DLD1 (cell line): Measurements from ENCODE around the gene LRRC8A.
"Not testable (repeated sequence)": the region's sequence is repeated elsewhere in the genome, so short reads cannot be mapped to it uniquely, and the experiment has no call there.

ENCODE experiments used
- in situ Hi-C: cut with HindIII; loops from 2 replicates; pipeline ENCODE4 v1.10.0; 2017; ENCODE audit warnings: low sequenced_read_pairs

LRRC8A gene

DNA sequence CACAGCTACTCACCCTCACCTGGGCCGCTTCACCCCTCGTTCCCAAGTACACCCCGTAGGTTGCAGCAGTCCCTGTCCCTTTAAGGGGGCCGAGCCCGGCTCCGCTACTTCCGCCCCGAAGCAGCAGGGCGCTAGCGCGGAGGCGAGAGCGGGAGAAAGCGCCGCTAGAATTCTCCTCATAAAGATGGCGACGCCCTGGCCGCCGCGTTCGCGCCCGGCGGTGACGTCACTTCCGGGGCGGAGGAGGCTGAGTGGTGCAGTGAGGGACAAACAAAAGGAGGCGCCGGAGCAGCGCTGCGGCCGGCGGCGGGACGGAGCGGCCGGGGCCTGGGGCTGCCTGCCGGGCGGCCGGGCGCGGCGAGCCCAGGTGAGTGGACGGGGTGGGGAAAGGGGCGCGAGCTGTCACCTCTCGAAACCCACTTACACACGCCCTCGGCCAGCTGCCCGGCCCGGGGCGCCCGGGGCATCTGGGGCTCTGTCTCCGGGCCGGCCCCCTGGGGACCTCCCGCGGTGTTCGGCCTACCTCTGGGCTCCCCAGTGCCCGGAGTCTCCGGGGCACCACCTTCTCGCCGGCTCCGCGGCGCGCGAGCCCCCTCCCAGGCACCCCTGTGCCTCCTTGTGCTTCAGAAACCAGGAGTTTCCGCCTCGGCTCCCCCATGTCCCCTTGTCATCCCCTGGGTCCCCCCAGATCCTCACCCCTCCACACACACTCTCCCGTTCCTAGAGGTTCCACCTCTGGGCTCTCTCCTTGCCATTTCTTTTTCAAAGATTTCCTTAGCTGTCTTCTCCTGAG, at the start of gene LRRC8A, which contains the start of gene KYAT1:
Gene LRRC8A (plus strand): TSS at position 250 of the 793 bp plus-strand sequence. CDS start 25,032 bp downstream, outside the sequence.
Gene KYAT1 (minus strand): TSS at position 67 of the 793 bp plus-strand sequence. CDS start 36,545 bp downstream, outside the sequence.
- in situ Hi-C loops: no loop called here

DNA sequence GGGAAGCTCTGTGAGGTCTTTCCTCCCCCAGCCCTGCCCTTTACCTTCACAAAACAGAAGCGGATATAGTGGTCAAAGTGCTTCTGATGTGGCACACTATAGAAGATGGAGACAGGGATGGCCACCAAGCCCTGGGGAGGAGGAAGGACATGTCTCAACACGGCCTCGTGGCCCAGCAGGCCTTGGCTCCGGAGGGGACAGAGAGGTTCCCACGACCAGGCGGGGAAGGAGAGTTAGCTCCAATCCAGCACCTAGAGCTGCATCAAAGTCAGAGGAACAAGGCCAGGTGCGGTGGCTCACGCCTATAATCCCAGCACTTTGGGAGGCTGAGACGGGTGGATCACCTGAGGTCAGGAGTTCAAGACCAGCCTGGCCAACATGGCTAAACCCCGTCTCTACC, 48.2 kb upstream of the LRRC8A start:
- in situ Hi-C loops: no loop called here

DNA sequence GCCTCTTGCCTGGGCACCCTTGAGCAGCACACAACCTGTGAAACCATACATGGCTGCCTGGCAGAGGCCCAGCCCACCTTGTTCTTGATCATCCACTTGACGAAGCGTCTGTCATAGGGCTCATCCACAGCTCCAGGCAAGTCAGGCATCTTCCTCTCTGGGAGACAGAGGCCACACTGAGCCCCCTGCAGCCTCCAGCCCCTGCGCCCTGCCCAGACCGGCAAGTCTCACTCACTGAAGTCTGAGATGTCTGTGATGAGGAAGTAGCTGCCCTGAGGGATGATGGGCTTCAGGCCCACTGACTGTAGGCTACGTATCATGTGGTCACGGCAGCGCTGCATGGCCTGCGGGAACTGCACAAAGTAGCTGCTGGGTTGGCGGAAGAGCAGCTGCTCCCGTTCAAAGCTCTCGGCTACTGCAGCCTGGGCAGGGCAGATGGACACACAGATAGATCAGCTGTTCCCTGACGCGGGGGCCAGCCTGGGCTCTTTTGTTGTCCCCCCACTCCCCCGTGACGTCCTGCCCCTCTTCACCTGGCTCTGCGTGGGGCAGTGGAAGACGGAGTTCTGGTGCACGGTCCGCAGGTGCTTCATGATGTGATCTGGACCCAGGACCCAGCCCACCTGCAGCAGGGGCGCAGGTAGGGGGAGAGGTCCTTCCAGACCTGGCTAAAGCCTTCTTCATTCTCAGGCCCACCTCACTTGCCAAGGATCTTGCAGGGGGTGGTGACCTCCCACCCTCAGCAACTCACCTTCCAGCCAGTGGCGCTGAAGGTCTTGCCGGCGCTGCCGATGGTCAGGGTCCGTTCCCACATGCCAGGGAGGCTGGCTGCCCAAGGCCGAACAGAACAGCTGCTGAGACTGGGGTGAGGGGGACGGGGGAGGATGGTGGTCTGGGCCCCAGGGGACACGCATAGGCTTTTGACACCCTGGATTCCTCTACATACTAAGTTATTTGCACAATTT, 46.4 kb upstream of the LRRC8A start:
- in situ Hi-C loops: no loop called here

DNA sequence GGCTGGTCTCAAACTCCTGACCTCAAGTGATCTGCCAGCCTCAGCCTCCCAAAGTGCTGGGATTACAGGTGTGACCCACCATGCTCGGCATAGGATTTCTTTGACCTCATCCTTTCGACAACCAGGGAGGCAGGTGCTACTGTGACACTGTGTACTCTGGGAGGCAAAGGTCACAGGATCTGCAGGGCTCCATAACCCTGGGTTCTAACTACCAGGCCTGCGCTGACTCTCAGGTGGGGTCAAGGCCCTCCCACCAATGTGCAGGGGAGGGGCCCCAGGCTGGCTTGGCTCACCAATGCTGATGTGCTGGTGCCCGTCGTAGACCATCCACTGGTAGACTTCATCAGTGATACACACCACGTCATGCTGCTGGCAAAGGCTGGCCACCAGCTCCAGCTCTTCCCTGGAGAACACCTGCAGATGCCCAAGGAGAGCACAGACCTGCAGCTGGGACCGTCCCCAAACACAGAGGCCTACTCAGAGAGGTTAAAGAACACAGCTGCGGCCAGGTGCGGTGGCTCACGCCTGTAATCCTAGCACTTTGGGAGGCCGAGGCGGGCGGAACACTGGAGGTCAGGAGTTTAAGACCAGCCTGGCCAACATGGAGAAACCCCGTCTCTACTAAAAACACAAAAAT, 45.3 kb upstream of the LRRC8A start:
- in situ Hi-C loops: no loop called here

DNA sequence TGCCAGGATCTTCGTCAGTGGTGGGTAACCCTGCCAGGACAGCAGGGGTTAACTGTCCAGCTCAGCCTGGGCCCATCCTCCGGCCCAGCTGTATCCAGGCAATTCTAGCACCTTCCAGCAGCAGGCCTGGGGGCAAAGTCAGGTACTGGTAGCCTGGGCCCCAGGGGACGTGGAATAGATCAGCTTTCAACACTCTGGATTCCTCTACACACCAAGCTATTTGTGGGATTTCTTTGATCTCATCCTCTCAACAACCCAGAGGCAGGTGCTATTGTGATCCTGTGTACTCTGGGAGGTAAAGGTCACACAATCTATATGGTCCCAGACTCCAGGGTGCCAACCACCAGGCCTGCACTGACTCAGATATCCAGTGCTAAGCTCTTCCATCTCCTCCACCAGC, 43.6 kb upstream of the LRRC8A start:
- in situ Hi-C loops: no loop called here

DNA sequence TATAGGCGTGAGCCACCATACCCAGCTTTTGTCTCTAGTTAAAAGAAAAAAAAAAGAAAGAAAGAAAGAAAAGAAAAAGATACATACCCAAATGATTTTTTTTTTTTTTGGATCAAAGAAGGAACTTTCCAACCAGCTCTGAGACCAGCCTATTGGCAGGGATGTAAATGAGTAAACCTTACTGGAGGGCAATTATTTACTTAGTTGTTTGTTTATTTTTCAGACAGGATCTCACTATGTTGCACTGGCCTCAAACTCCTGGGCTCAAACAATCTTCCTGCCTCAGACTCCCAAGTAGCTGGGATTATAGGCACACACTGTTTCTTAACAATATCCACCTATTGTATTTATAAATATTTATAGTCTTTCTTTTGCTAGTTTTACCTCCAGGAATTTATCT, 41.4 kb upstream of the LRRC8A start:
- in situ Hi-C loops: no loop called here

DNA sequence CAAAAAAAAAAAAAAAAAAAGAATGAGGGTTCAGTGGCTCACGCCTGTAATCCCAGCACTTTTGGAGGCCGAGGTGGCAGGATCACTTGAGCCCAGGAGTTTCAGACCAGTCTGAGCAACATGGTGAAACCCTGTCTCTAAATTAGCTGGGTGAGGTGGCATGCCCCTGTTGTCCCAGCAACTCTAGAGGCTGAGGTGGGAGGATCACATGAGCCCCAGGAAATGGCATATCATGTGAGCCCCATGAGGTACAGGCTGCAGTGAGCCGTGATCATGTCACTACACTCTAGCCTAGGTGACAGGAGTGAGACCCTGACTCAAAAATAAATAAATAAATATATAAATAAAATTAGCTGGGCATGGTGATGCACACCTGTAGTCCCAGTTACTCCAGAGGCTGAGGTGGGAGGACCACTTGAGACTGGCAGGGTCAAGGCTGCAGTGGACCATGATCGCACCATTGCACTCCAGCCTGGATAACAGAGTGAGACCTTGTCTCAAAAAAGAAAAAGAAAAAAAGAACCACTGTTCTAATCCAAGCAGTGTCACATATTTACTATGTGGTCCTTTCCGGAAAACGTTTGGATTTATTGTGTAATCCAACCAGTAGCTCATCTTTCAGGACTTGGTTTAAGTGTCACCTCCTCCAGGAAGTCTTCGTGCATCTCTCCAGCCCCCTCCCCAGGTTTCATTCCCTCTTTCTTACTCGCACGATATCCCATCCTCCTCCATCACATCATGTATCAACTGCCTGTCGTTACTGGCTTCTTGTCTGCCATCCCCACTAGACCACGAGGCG, 40.0 kb upstream of the LRRC8A start:
- in situ Hi-C loops: no loop called here

DNA sequence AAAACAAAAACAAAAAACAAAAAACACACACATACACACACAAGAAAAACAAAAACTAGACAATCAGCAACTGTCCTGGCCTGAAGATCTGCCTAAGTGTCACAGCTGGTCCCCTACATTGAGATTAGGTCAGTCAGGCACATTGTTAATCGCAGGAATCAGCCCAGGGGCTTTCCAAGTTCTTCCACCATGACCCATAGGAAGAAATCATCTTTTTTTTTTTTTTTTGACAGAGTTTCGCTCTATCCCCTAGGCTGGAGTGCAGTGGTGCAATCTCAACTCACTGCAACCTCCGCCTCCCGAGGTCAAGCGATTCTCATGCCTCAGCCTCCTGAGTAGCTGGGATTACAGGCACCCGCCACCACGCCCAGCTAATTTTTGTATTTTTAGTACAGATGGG, 38.8 kb upstream of the LRRC8A start:
- in situ Hi-C loops: not testable (repeated sequence)

DNA sequence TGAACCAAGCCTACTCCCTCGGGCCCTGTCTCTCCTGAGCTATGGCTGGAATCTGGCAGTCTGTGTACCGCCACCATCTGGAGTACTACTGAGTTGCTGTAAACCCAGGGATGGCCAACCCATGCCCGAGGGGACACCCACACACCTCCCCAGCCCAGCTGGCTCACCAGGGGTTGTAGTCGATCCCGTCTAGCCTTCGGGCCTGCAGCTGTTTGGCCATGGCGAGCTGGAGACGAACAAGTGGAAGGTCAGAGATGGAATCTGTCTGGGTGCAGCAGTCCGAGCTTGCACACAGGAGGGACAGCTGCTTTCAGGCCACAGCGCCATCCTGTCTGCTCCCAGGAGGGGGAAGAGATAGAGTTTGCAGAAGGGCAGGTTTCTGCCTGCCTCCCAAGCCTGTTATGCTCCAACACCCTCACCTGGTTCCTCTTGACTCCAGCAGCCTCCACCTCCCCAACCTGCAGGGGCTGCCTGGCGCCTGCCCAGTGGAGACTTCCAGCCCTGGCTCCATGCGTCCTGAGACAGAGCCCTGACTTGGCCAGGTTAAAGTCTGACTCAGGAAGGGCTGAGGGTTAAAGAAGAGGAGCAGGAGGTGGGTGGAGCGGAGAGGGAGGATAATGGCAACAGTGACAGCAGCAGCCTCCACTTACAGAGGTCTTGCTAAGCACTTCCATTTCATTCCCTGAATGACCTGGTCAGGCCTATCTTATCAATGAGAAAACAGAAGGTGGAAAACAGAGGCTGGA, 36.6 kb upstream of the LRRC8A start:
- in situ Hi-C loops: no loop called here

DNA sequence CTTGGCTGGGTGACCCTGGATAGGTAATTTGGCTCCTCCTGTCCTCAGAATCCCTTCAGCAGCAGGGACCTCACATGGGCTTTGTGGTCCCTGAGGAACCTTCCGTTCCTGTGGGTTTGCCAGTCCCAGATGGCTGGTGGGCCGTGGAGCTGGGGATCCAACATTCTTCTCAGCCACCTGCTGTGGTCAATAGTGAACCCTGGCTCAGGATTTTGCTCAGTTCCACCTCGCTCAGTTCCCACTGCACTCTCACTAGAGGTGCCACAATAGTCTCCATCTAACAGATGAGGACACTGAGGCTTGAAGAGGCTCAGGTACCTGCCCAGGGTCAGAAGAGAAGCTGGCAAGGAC, 35.3 kb upstream of the LRRC8A start:
- in situ Hi-C loops: no loop called here

DNA sequence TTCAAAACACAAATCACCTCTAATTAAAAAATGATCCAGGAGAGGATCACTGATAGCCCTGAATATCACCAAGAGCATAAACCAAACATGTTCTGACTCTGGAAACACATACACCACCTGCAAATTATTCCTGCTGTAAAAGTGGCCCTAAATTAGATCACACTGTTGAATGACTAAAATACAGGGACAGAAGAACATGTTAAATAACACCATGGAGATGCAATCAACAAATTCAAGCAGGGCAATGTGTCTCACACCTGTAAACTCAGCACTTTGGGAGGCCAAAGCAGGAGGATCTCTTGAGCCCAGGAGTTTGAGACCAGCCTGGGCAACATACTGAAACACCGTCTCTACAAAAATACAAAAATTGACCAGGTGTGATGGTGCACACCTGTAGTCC, 34.1 kb upstream of the LRRC8A start:
- in situ Hi-C loops: no loop called here

DNA sequence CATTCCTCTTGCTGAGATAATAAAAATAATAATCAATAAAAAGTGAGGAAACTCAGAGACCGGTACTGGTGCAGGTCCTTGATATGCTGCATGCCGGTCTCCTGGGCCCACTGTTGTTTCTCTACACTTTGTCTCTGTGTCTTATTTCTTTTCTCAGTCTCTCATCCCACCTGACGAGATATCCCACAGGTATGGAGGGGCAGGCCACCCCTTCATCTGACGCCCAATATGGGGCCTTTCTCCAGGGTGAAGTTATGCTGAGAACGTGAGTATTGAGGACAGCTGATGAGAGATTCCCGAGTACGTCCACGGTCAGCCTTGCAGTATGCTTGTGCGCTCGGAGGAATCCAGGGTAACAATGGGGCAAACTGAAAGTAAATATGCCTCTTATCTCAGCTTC, 30.9 kb upstream of the LRRC8A start:
- in situ Hi-C loops: not testable (repeated sequence)

DNA sequence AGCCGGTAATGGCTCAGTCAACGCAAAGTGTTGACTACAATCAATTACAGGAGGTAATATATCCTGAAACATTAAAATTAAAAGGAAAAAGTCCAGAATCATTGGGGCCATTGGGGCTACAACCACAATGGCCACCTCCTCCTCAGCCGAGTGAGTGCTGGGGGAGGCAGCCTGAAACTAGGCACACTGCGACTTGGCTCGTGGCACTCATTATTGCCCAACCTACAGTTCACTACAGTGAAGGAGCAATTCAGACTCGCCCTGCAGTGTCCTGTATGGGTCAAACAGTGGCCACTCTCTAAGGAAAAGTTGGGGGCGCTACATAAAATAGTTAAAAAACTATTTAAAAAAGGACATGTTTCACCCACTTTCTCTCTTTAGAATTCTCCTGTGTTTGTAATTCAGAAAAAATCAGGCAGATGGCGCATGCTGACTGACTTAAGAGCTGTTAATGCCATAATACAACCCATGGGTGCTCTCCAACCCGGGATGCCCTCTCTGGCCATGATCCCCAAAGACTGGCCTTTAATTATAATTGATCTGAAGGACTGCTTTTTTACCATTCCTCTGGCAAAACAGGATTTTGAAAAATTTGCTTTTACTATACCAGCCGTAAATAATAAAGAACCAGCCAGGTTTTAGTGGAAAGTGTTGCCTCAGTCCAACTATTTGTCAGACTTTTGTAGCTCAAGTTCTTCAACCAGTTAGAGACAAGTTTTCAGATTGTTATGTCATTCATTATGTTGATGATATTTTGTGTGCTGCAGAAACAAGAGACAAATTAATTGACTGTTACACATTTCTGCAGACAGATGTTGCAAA, 29.9 kb upstream of the LRRC8A start:
- in situ Hi-C loops: not testable (repeated sequence)

DNA sequence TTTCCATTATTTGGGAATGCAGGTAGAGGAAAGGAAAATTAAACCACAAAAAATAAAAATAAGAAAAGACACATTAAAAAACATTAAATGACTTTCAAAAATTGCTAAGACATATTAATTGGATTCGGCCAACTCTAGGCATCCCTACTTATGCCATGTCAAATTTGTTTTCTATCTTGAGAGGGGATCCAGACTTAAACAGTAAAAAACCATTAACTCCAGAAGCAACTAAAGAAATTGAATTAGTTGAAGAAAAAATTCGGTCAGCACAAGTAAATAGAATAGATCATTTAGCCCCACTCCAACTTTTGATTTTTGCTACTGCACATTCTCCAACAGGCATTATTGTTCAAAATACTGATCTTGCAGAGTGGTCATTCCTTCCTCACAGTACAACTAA, 29.3 kb upstream of the LRRC8A start:
- in situ Hi-C loops: not testable (repeated sequence)

DNA sequence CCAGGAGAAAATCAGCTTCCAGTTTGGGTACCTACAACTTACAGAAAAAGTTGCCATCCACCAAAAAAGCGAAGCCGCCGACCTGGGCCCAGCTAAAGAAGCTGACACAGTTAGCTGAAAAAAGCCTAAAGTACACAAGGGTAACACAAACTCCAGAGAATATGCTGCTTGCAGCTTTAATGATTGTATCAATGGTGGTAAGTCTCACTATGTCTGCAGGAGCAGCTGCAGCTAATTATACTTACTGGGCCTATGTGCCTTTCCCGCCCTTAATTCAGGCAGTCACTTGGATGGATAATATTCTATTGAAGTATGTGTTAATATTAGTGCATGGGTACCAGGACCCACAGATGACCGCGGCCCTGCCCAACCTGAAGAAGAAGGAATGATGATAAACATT, 27.5 kb upstream of the LRRC8A start:
- in situ Hi-C loops: not testable (repeated sequence)

DNA sequence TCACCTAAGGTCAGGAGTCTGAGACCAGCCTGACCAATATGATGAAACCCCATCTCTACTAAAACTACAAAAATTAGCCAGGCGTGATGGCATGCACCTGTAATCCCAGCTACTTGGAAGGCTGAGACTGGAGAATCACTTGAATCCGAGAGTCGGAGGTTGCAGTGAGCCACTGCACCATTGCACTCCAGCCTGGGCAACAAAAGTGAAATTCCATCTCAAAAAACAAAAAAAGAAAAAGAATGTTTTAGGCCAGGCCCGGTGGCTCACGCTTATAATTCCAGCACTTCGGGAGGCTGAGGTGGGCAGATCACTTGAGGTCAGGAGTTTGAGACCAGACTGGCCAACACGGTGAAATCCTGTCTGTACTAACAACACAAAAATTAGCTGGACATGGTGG, 23.5 kb upstream of the LRRC8A start:
- in situ Hi-C loops: not testable (repeated sequence)

DNA sequence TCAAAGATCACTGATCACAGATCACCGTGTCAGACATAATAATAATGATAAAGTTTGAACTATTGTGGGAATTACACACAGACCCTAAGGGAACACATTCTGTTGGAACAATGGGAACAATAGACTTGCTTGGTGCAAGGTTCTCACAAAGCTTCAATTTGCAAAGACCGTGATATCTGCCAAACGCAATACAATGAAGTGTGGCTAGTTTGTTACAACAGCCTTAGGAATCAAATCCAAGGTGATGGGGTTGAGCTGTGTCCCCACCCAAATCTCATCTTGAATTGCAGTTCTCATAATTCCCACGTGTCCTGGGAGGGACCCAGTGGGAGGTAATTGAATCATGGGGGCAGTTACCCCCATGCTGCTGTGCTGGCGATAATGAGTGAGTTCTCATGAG, 21.0 kb upstream of the LRRC8A start:
- in situ Hi-C loops: loop anchor here (10.0 kb wide), 1 partner anchor 46 kb away; the partner anchor contains the start of gene ENDOG

DNA sequence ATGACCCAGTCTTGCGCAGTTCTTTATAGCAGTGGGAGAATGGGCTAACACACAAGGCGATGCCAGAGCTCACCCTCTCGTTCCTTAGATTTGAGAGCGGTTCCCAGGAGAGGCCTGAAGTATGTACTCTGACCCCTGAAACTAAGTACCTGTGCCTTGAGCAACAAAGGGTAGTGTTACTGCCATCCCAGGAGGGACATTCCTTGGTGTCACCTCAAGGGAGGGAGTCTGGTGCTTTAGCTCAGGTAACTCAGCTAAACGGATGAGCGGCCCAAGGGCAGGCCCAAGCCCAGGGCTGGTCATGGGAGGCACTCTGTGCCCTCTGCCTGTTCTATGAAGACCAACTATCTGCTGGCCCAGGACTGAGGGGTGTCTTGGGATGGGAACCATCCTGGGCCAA, 20.4 kb upstream of the LRRC8A start:
- in situ Hi-C loops: loop anchor here (10.0 kb wide), 1 partner anchor 47 kb away; the partner anchor contains the start of gene ENDOG

DNA sequence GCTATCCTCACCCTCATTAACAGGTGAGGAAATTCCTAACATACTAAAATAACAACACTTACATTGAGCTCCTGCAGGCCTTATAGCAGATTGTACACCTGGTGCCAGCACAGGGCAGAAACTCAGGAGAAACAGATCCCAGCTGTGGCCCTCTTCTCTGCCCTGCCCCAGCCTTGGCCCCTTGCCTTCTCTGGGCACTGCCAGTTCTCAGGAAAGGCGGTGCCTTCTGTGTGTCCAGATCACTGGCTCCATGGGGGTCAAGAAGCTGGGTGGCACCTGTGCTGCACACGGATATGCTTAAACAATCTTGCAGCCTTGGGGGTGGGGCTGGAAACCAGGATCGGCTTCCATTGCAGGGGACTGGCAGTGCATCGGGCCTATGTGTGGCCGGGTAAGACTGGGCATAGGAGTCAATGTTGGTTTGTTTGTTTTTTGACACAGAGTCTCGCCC, 19.5 kb upstream of the LRRC8A start:
- in situ Hi-C loops: loop anchor here (10.0 kb wide), 1 partner anchor 48 kb away; the partner anchor contains the start of gene ENDOG
